AG09319 (cell line): ENCODE results near the gene ZNF484.
"Not testable (repeated sequence)": the region's sequence is repeated elsewhere in the genome, so short reads cannot be mapped to it uniquely, and the experiment has no call there.

Experiments
- DNase-seq: peaks from one replicate; pipeline ENCODE4 v3.0.0-alpha.2; 2010; ENCODE audit warnings: low read depth; ENCODE audit errors: extremely low read depth
- CTCF ChIP-seq: IDR thresholded peaks from 2 replicates; pipeline ENCODE4 v1.5.1; 2011; ENCODE audit warnings: low read depth, mild to moderate bottlenecking, inconsistent platforms, low read length, moderate library complexity

The ZNF484 gene

GRCh38 chr9:92877531-92878430, at the start of gene ZNF484:
Gene ZNF484, minus strand, starts transcription at chr9:92878038. Its CDS starts 3,009 bp downstream, at chr9:92875029.
- DNase-seq = peak; percentile 95
- TF ChIP-seq CTCF = no peak

GRCh38 chr9:92920437-92920836, 42.6 kb upstream of the ZNF484 start:
- no peak for TF ChIP-seq CTCF
- DNase-seq = no peak

- DNase-seq = no peak
- TF ChIP-seq CTCF = no peak
Observed at GRCh38 chr9:92917176-92917800, 39.5 kb upstream of the ZNF484 start.

GRCh38 chr9:92911511-92912475, 34.0 kb upstream of the ZNF484 start:
- no peak for TF ChIP-seq CTCF
- DNase-seq = no peak

GRCh38 chr9:92905137-92905536, 27.3 kb upstream of the ZNF484 start:
- DNase-seq = not testable (repeated sequence)

- TF ChIP-seq CTCF = no peak
- no peak for DNase-seq
Observed at GRCh38 chr9:92897323-92897722, 19.5 kb upstream of the ZNF484 start.

GRCh38 chr9:92895812-92896436, 18.1 kb upstream of the ZNF484 start:
- TF ChIP-seq CTCF = no peak
- DNase-seq = no peak
